ENCODE measurements around the gene STUB1. TPM values are rescaled to one million over a fixed set of nuclear protein-coding genes. Genes with fewer than 3 reads are reported as not detected.

Gene STUB1
- total RNA-seq, 4 donors from 2014 or later: 155 to 215 (median 178) TPM

GRCh38 chr16:659618-660017 lies 20.6 kb upstream of the STUB1 start:
- Histone ChIP-seq H3K27ac (replicated peaks in 1 of 4) (peak overlapping the region in 3 of 4 donors; percentile 81 to 85 (median 81)), H3K9me3 (no peaks in the 10 kb centered on the region), H3K4me3 (no peak overlapping the region), H3K4me1 (peaks cover 10 to 25% (median 20%) of the 10 kb centered on the region in 4 donors), H3K27me3 (no peaks in the 10 kb centered on the region), H3K36me3 (peaks cover 0 to 45% (median 29%) of the 10 kb centered on the region in 4 donors)
- TF ChIP-seq POLR2A (IDR thresholded peaks at IDR 0.05; ENCODE audit: low read depth): no peak
- WGBS: 80% methylated on average over 18 of the region's 20 CpGs
- intact Hi-C loops (cut with DNase I): loop anchor here (5.0 kb wide), 1 partner anchor 82 kb away; no protein-coding TSS in a partner anchor
- no peak for DNase-seq (ENCODE audit: extremely low spot score)

GRCh38 chr16:660132-660458 lies 20.1 kb upstream of the STUB1 start:
- Histone ChIP-seq H3K4me3 (peak overlapping the region; percentile 40 to 50 (median 48)), H3K4me1 (peaks cover 10 to 25% (median 20%) of the 10 kb centered on the region in 4 donors), H3K27ac (replicated peaks in 1 of 4) (peak overlapping the region; percentile 81 to 85 (median 82)), H3K36me3 (peaks cover 0 to 40% (median 27%) of the 10 kb centered on the region in 4 donors), H3K9me3 (no peaks in the 10 kb centered on the region), H3K27me3 (no peaks in the 10 kb centered on the region)
- 65% methylated on average over 6 of the region's 6 CpGs for WGBS
- TF ChIP-seq EP300 (IDR thresholded peaks at IDR 0.05) (no peak), POLR2A (IDR thresholded peaks at IDR 0.05; ENCODE audit: low read depth) (no peak), POLR2AphosphoS5 (IDR thresholded peaks at IDR 0.05) (no peak), CTCF (IDR thresholded peaks at IDR 0.05) (no peak)
- no peak for DNase-seq (ENCODE audit: extremely low spot score)
- intact Hi-C loops (cut with DNase I): loop anchor here (5.0 kb wide), 1 partner anchor 83 kb away; no protein-coding TSS in a partner anchor

GRCh38 chr16:660459-661183 lies 19.6 kb upstream of the STUB1 start:
- TF ChIP-seq POLR2AphosphoS5 (IDR thresholded peaks at IDR 0.05): peak; percentile 71 to 77
- TF ChIP-seq POLR2A (IDR thresholded peaks at IDR 0.05; ENCODE audit: low read depth): no peak
- peak; percentile 54 to 69 (median 61) for TF ChIP-seq CTCF (IDR thresholded peaks at IDR 0.05)
- WGBS: 17% methylated on average over 7 of the region's 43 CpGs
- no peaks in the 10 kb centered on the region for H3K9me3 ChIP-seq

GRCh38 chr16:661184-661821 lies 18.9 kb upstream of the STUB1 start:
- H3K4me1 ChIP-seq: peaks cover 10 to 25% (median 20%) of the 10 kb centered on the region in 4 donors
- H3K9me3 ChIP-seq: no peaks in the 10 kb centered on the region
- 16% methylated on average over 15 of the region's 35 CpGs for WGBS
- peak overlapping the region; percentile 81 to 85 (median 82) for H3K27ac ChIP-seq (replicated peaks in 1 of 4)
- intact Hi-C loops (cut with DNase I): loop anchor here (5.0 kb wide), 1 partner anchor 84 kb away; no protein-coding TSS in a partner anchor
- H3K36me3 ChIP-seq: peaks cover 0 to 29% (median 21%) of the 10 kb centered on the region in 4 donors
- no peaks in the 10 kb centered on the region for H3K27me3 ChIP-seq
- TF ChIP-seq EP300 (IDR thresholded peaks at IDR 0.05) (no peak), CTCF (IDR thresholded peaks at IDR 0.05) (peak in 1 of 3 experiments; percentile 6)
- H3K4me3 ChIP-seq: peak overlapping the region; percentile 40 to 49 (median 46)
- no peak for DNase-seq (ENCODE audit: extremely low spot score)

More at GRCh38 chr16:660459-661183, 19.6 kb upstream of the STUB1 start:
- H3K27ac ChIP-seq (replicated peaks in 1 of 4): peak overlapping the region; percentile 81 to 85 (median 82)
- H3K36me3 ChIP-seq: peaks cover 0 to 35% (median 24%) of the 10 kb centered on the region in 4 donors
- no peaks in the 10 kb centered on the region for H3K27me3 ChIP-seq
- H3K4me1 ChIP-seq: peaks cover 10 to 25% (median 20%) of the 10 kb centered on the region in 4 donors
- DNase-seq (ENCODE audit: extremely low spot score): peak; percentile 97
- intact Hi-C loops (cut with DNase I): loop anchor here (5.0 kb wide), 1 partner anchor 83 kb away; no protein-coding TSS in a partner anchor
- peak overlapping the region; percentile 40 to 50 (median 48) for H3K4me3 ChIP-seq

GRCh38 chr16:662095-662494 lies 18.1 kb upstream of the STUB1 start:
- no peak for TF ChIP-seq POLR2AphosphoS5 (IDR thresholded peaks at IDR 0.05)
- TF ChIP-seq POLR2A (IDR thresholded peaks at IDR 0.05; ENCODE audit: low read depth): no peak
- TF ChIP-seq CTCF (IDR thresholded peaks at IDR 0.05): no peak
- TF ChIP-seq EP300 (IDR thresholded peaks at IDR 0.05): no peak
- intact Hi-C loops (cut with DNase I): loop anchor here (5.0 kb wide), 1 partner anchor 85 kb away; no protein-coding TSS in a partner anchor
- 88% methylated on average over 16 of the region's 19 CpGs for WGBS

More at GRCh38 chr16:662095-662494, 18.1 kb upstream of the STUB1 start:
- peaks cover 0 to 21% (median 15%) of the 10 kb centered on the region in 4 donors for H3K36me3 ChIP-seq
- H3K4me1 ChIP-seq: peaks cover 10 to 27% (median 22%) of the 10 kb centered on the region in 4 donors
- DNase-seq (ENCODE audit: extremely low spot score): no peak
- no peak overlapping the region for H3K27ac ChIP-seq (replicated peaks in 1 of 4)
- no peak overlapping the region for H3K4me3 ChIP-seq
- no peaks in the 10 kb centered on the region for H3K27me3 ChIP-seq
- H3K9me3 ChIP-seq: no peaks in the 10 kb centered on the region
